K562 (cell line): ENCODE results near the gene PDE8A. TPM values are rescaled to one million over a fixed set of nuclear protein-coding genes. Genes with fewer than 3 reads are reported as not detected.

Source experiments
- ATAC-seq: fragments of 200-7000 bp; cut with Tn5 transposase; 3 replicates; pipeline ENCODE4 v1.9.1; 2020; ENCODE audit warnings: moderate library complexity
- BruUV-seq: library from RNA; stranded (reverse); fragments of 400-500 nt; replicated peaks from 2 replicates; lab custom pipeline; 2021; lab: Mats Ljungman, UMichigan
- CTCF ChIA-PET: fragments of 300-600 bp; formaldehyde crosslinking; extraction: SDS; loops from one replicate; lab custom pipeline; 2021; ENCODE audit warnings: low intra/inter-chr PET ratio; lab: Yijun Ruan, JAX
- POLR2A ChIA-PET: fragments of 300-600, 350-650 bp; sonication (Branson Sonifier 250); formaldehyde crosslinking; extraction: SDS; loops from one replicate; lab custom pipeline; 2021; ENCODE audit warnings: antibody characterized with exemption, inconsistent platforms; lab: Yijun Ruan, JAX
- DNase-seq, 4 experiments: peaks; one replicate each; pipeline versions ENCODE4 v3.0.0 to v3.0.0-alpha.2; 2011 to 2018; ENCODE audit warnings: low spot score in 3 of 4, mixed read lengths in 3 of 4; ENCODE audit errors: extremely low read depth in 1 of 4
- FAIRE-seq: peaks from 2 replicates; lab custom pipeline; 2011; peaks lifted over from hg19 to GRCh38; lab: Jason Lieb, UNC
- H2AFZ ChIP-seq: 2 replicates; pipeline ENCODE4 v1.6.0; 2011; ENCODE audit warnings: low read depth, low read length, control low read depth, inconsistent platforms
- H3K27ac ChIP-seq: fragments of 200-600 bp; 3 replicates; pipeline ENCODE4 v1.8.0; 2011; ENCODE audit warnings: low read depth, mild to moderate bottlenecking, control low read depth, inconsistent platforms, low read length, moderate library complexity, mixed read lengths; ENCODE audit errors: extremely low read depth
- H3K27me3 ChIP-seq, 2 experiments: fragments of 300-600 bp in 1 of 2; 2 replicates in 1 of 2; 3 replicates in 1 of 2; pipeline versions ENCODE4 v1.6.0 to v1.8.0; 2011; ENCODE audit warnings: inconsistent platforms in 2 of 2, low read length in 2 of 2, mild to moderate bottlenecking in 1 of 2, mixed read lengths in 1 of 2, moderate library complexity in 1 of 2; ENCODE audit not compliant: control insufficient read depth in 2 of 2, insufficient read depth in 2 of 2
- H3K36me3 ChIP-seq: fragments of 300-600 bp; 3 replicates; pipeline ENCODE4 v1.8.0; 2011; ENCODE audit warnings: mild to moderate bottlenecking, low read length, inconsistent platforms; ENCODE audit not compliant: control insufficient read depth, insufficient read depth
- H3K4me1 ChIP-seq, 2 experiments: fragments of 200-600 bp in 1 of 2; replicated peaks in 1 of 2; 2 replicates in 1 of 2; 3 replicates in 1 of 2; pipeline versions ENCODE4 v1.5.1 to v1.8.0; 2011; ENCODE audit warnings: inconsistent platforms in 2 of 2, low read length in 2 of 2, mild to moderate bottlenecking in 1 of 2, mixed read lengths in 1 of 2, moderate library complexity in 1 of 2; ENCODE audit not compliant: control insufficient read depth in 2 of 2, insufficient read depth in 2 of 2
- H3K4me2 ChIP-seq: 2 replicates; pipeline ENCODE4 v1.6.1; 2011; ENCODE audit warnings: low read length, control low read depth, inconsistent platforms, mixed read lengths; ENCODE audit not compliant: insufficient read depth
- H3K4me3 ChIP-seq: fragments of 200-600 bp; sonication (generic), shearing (Covaris generic); 2 replicates; pipeline ENCODE4 v1.5.1; 2016; ENCODE audit warnings: control low read depth, inconsistent platforms
- H3K79me2 ChIP-seq: fragments of 200-600 bp; 3 replicates; pipeline ENCODE4 v1.8.0; 2011; ENCODE audit warnings: low read length, inconsistent platforms; ENCODE audit not compliant: control insufficient read depth, insufficient read depth
- H3K9ac ChIP-seq, 2 experiments: 2 replicates each; pipeline versions ENCODE4 v1.6.0 to v1.6.1; 2011; ENCODE audit warnings: low read depth in 2 of 2, low read length in 2 of 2, control low read depth in 1 of 2, inconsistent platforms in 1 of 2, mild to moderate bottlenecking in 1 of 2, mixed read lengths in 1 of 2; ENCODE audit not compliant: insufficient read depth in 1 of 2
- H3K9me1 ChIP-seq: one replicate; pipeline ENCODE4 v1.6.0; 2011; ENCODE audit warnings: inconsistent platforms, mild to moderate bottlenecking, low read length, moderate library complexity; ENCODE audit not compliant: control insufficient read depth, insufficient read depth
- H3K9me3 ChIP-seq: replicated peaks from 2 replicates; pipeline ENCODE4 v1.5.1; 2011; ENCODE audit warnings: low read depth, low read length, inconsistent platforms; ENCODE audit not compliant: control insufficient read depth, insufficient read depth
- H4K20me1 ChIP-seq: replicated peaks from 2 replicates; pipeline ENCODE4 v1.6.1; 2011; ENCODE audit warnings: low read length, inconsistent platforms, mixed read lengths; ENCODE audit not compliant: control insufficient read depth, insufficient read depth
- CHD4 ChIP-seq: fragments of 200-600 bp; sonication (generic); IDR thresholded peaks from 3 replicates; pipeline ENCODE4 v1.6.1; 2012; ENCODE audit warnings: low read depth, mild to moderate bottlenecking, mixed read lengths, low read length, inconsistent platforms; ENCODE audit not compliant: insufficient read depth, insufficient replicate concordance, poor library complexity, severe bottlenecking
- NEUROD1 ChIP-seq: fragments of 150-350 bp; IDR thresholded peaks from 2 replicates; pipeline ENCODE4 v1.6.1; 2014; ENCODE audit warnings: borderline replicate concordance, low read length, low read depth; ENCODE audit not compliant: partially characterized antibody
- PCBP2 ChIP-seq: fragments of 200-400 bp; formaldehyde crosslinking; IDR thresholded peaks from 2 replicates; pipeline ENCODE4 v1.6.1; 2018; ENCODE audit warnings: low read length, low read depth, mild to moderate bottlenecking, moderate library complexity; ENCODE audit not compliant: poor library complexity, severe bottlenecking
- RAD51 ChIP-seq: fragments of 450-650 bp; IDR thresholded peaks from 2 replicates; pipeline ENCODE4 v1.7.1; 2016; ENCODE audit warnings: low read depth, mild to moderate bottlenecking, borderline replicate concordance
- ZNF24 ChIP-seq: fragments of 450-650 bp; IDR thresholded peaks from 2 replicates; pipeline ENCODE4 v1.6.1; 2016
- in situ Hi-C: fragments of 300-500 bp; cut with MboI; formaldehyde crosslinking; loops from 4 replicates; pipeline ENCODE4 v1.15.0; 2018; ENCODE audit warnings: inconsistent platforms, mixed read lengths
- intact Hi-C: fragments of 100-400 bp; cut with micrococcal nuclease; formaldehyde crosslinking; loops from 2 replicates; pipeline ENCODE4 v1.14.2; 2022
- polyA plus RNA-seq, 8 experiments: library from polyadenylated mRNA; depleted of rRNA in 4 of 8; stranded (reverse) in 5 of 8; unstranded in 3 of 8; fragments of >200 nt; fragmentation: Nextera tagmentation in 2 of 8; fragmentation: Illumina TruSeq in 1 of 8; extraction: Ambion mirVana in 2 of 8; extraction: Trizol in 1 of 8; gene quantifications; 2 replicates each; pipeline versions ENCODE4 v1.2.1 to v1.2.3, GENCODE V29; 2011 to 2014; ENCODE audit warnings: inconsistent platforms in 1 of 8, missing spikeins in 1 of 8
- total RNA-seq, 7 experiments: library from RNA; depleted of rRNA in 6 of 7; stranded (reverse); fragments of >200 nt in 6 of 7; fragmentation: Illumina TruSeq in 2 of 7; extraction: Trizol in 2 of 7; gene quantifications; 2 replicates each; pipeline versions ENCODE4 v1.2.1 to v1.2.3, GENCODE V29; 2011 to 2021; ENCODE audit warnings: low replicate concordance in 1 of 7
- TF ChIP-seq, protein P1 (sequence below): fragments of 450-650 bp; IDR thresholded peaks from 2 replicates; pipeline ENCODE4 v1.6.1; 2016; ENCODE audit warnings: mild to moderate bottlenecking, moderate library complexity

PDE8A gene
- total and polyA plus RNA-seq, 9 of the 15 experiments (the other 6 are each of a cell fraction or from before 2014, with no cell fraction given) = 5.9 to 40.3 (median 19.8) TPM

DNA sequence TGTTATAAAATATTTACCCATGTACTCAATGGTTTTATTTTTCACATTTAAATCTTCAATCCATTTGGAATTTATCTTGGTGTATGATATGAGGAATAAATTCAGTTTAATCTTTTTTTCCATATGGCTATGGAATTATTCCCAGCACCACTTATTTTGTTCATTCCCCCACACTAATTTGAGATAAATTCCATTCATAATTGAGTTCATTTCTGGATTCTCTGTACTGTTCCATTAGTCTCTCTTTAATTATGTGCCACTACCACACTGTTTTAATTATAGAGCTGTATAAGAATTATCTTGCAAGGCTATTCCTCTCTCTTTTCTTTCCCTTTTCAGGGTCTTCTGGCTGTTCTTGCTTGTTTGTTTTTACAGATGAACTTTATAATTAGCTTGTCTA, 34.6 kb downstream of the PDE8A start:
- Histone ChIP-seq H3K79me2 (peaks cover 67% of the 10 kb centered on the region), H3K9me1 (no peaks in the 10 kb centered on the region), H3K4me1 (peaks cover 0 to under 1% of the 10 kb centered on the region in 2 experiments; a peak in 3 of 5 replicates), H4K20me1 (no peaks in the 10 kb centered on the region), H3K9me3 (no peaks in the 10 kb centered on the region), H3K9ac (no peak overlapping the region), H2AFZ (no peak overlapping the region), H3K36me3 (no peaks in the 10 kb centered on the region; the same call in 2 of the 3 replicates), H3K27ac (no peak overlapping the region), H3K4me2 (no peak overlapping the region), H3K27me3 (no peaks in the 10 kb centered on the region), H3K4me3 (no peak overlapping the region)
- in situ Hi-C loops (no loop called here), intact Hi-C loops (loop anchor here (10.0 kb wide), 1 partner anchor 191 kb away; no protein-coding TSS in a partner anchor)
- TF ChIP-seq, protein P1, sequence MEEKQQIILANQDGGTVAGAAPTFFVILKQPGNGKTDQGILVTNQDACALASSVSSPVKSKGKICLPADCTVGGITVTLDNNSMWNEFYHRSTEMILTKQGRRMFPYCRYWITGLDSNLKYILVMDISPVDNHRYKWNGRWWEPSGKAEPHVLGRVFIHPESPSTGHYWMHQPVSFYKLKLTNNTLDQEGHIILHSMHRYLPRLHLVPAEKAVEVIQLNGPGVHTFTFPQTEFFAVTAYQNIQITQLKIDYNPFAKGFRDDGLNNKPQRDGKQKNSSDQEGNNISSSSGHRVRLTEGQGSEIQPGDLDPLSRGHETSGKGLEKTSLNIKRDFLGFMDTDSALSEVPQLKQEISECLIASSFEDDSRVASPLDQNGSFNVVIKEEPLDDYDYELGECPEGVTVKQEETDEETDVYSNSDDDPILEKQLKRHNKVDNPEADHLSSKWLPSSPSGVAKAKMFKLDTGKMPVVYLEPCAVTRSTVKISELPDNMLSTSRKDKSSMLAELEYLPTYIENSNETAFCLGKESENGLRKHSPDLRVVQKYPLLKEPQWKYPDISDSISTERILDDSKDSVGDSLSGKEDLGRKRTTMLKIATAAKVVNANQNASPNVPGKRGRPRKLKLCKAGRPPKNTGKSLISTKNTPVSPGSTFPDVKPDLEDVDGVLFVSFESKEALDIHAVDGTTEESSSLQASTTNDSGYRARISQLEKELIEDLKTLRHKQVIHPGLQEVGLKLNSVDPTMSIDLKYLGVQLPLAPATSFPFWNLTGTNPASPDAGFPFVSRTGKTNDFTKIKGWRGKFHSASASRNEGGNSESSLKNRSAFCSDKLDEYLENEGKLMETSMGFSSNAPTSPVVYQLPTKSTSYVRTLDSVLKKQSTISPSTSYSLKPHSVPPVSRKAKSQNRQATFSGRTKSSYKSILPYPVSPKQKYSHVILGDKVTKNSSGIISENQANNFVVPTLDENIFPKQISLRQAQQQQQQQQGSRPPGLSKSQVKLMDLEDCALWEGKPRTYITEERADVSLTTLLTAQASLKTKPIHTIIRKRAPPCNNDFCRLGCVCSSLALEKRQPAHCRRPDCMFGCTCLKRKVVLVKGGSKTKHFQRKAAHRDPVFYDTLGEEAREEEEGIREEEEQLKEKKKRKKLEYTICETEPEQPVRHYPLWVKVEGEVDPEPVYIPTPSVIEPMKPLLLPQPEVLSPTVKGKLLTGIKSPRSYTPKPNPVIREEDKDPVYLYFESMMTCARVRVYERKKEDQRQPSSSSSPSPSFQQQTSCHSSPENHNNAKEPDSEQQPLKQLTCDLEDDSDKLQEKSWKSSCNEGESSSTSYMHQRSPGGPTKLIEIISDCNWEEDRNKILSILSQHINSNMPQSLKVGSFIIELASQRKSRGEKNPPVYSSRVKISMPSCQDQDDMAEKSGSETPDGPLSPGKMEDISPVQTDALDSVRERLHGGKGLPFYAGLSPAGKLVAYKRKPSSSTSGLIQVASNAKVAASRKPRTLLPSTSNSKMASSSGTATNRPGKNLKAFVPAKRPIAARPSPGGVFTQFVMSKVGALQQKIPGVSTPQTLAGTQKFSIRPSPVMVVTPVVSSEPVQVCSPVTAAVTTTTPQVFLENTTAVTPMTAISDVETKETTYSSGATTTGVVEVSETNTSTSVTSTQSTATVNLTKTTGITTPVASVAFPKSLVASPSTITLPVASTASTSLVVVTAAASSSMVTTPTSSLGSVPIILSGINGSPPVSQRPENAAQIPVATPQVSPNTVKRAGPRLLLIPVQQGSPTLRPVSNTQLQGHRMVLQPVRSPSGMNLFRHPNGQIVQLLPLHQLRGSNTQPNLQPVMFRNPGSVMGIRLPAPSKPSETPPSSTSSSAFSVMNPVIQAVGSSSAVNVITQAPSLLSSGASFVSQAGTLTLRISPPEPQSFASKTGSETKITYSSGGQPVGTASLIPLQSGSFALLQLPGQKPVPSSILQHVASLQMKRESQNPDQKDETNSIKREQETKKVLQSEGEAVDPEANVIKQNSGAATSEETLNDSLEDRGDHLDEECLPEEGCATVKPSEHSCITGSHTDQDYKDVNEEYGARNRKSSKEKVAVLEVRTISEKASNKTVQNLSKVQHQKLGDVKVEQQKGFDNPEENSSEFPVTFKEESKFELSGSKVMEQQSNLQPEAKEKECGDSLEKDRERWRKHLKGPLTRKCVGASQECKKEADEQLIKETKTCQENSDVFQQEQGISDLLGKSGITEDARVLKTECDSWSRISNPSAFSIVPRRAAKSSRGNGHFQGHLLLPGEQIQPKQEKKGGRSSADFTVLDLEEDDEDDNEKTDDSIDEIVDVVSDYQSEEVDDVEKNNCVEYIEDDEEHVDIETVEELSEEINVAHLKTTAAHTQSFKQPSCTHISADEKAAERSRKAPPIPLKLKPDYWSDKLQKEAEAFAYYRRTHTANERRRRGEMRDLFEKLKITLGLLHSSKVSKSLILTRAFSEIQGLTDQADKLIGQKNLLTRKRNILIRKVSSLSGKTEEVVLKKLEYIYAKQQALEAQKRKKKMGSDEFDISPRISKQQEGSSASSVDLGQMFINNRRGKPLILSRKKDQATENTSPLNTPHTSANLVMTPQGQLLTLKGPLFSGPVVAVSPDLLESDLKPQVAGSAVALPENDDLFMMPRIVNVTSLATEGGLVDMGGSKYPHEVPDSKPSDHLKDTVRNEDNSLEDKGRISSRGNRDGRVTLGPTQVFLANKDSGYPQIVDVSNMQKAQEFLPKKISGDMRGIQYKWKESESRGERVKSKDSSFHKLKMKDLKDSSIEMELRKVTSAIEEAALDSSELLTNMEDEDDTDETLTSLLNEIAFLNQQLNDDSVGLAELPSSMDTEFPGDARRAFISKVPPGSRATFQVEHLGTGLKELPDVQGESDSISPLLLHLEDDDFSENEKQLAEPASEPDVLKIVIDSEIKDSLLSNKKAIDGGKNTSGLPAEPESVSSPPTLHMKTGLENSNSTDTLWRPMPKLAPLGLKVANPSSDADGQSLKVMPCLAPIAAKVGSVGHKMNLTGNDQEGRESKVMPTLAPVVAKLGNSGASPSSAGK = no peak
- TF ChIP-seq CHD4 (no peak), NEUROD1 (no peak), ZNF24 (no peak), PCBP2 (no peak), RAD51 (no peak)
- POLR2A ChIA-PET = no interaction called here
- CTCF ChIA-PET = no interaction called here
- DNase-seq (no peak), ATAC-seq (no peak), FAIRE-seq (no peak)
- no TSS peak for BruUV-seq
